Esophagus squamous epithelium (tissue), 5 donors: ENCODE measurements around the gene PINK1. TPM values are rescaled to one million over a fixed set of nuclear protein-coding genes. Genes with fewer than 3 reads are reported as not detected.

ENCODE experiments used
- DNase-seq: peaks from one replicate; lab custom pipeline; 2025; lab: John Stamatoyannopoulos, UW
- H3K27ac ChIP-seq, 4 donors: fragments of 200-600 bp; sonication (generic); one replicate each; pipeline ENCODE4 v1.5.1; 2016 to 2019; ENCODE audit warnings: mild to moderate bottlenecking in 1 of 4
- H3K27me3 ChIP-seq, 4 donors: fragments of 200-600 bp; sonication (generic); 1 replicate in 3 of 4; 2 replicates in 1 of 4; pipeline versions ENCODE4 v1.5.1 to v1.6.0; 2017 to 2021; ENCODE audit warnings: antibody characterized with exemption in 1 of 4
- H3K36me3 ChIP-seq, 3 donors: fragments of 200-600 bp; sonication (generic); one replicate each; pipeline ENCODE4 v1.5.1; 2016 to 2019
- H3K4me1 ChIP-seq, 3 donors: fragments of 200-600 bp; sonication (generic); one replicate each; pipeline ENCODE4 v1.5.1; 2017 to 2019
- H3K4me3 ChIP-seq, 4 donors: fragments of 200-600 bp; sonication (generic); 1 replicate in 3 of 4; 2 replicates in 1 of 4; pipeline ENCODE4 v1.5.1; 2016 to 2019; ENCODE audit warnings: mild to moderate bottlenecking in 2 of 4, moderate library complexity in 1 of 4
- H3K9me3 ChIP-seq, 3 donors: fragments of 200-600 bp; sonication (generic); one replicate each; pipeline ENCODE4 v1.5.1; 2016 to 2019
- POLR2A ChIP-seq, 4 donors: fragments of 450-650 bp; IDR thresholded peaks; one replicate each; pipeline ENCODE4 v1.6.1; 2017; ENCODE audit warnings: antibody characterized with exemption in 4 of 4, mild to moderate bottlenecking in 4 of 4, moderate library complexity in 3 of 4
- WGBS, 2 donors: methylation state at CpG; one replicate each; pipeline ENCODE4 v1.1.5; 2018; 5-methylcytosine and 5-hydroxymethylcytosine counted together
- intact Hi-C: fragments of 100-400 bp; cut with DNase I; formaldehyde crosslinking; loops from one replicate; pipeline ENCODE4 v1.15.0; 2022
- total RNA-seq, 4 donors: library from RNA; depleted of rRNA; stranded (reverse); fragments of >200 nt; gene quantifications; one replicate each; pipeline ENCODE4 v1.1.0, GENCODE V29; 2016
- TF ChIP-seq, protein P1 (sequence below), 6 experiments: fragments of 450-650 bp in 4 of 6; fragments of 200-600 bp in 2 of 6; sonication (generic) in 2 of 6; IDR thresholded peaks; one replicate each; pipeline ENCODE4 v1.5.1; 2016 to 2019; ENCODE audit warnings: antibody characterized with exemption in 6 of 6, mild to moderate bottlenecking in 4 of 6, moderate library complexity in 4 of 6
- donor health status: DM: yes; HTN: yes; CAD: no.

Gene PINK1
- total RNA-seq, 4 donors from 2014 or later: 55.0 to 110 (median 77.1) TPM

DNA sequence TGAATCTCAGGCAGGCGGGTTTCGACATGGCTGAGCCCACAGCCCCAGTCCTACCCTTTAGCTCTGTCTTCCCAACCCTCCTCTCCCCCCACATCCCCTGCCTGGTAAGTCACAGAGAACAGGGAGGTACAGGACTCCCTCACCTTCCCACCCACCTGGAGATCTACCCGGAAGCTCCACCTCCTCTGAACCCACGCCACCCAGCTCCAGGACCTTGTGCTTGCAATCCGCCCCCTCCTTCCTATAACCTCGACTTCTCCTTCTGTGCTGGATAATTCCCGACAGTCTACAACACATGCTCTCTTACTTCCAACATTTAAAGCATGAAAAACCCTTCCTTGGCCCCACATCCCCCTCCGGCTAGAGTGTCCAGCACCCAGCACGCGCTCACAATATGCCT is 62.3 kb downstream of the PINK1 start:
- intact Hi-C loops: loop anchor here (5.0 kb wide), 1 partner anchor 497 kb away; no protein-coding TSS in a partner anchor
- 76 to 78% methylated on average over 7 to 8 of the region's 10 CpGs for WGBS, 2 donors
- H3K9me3 ChIP-seq: no peaks in the 10 kb centered on the region

DNA sequence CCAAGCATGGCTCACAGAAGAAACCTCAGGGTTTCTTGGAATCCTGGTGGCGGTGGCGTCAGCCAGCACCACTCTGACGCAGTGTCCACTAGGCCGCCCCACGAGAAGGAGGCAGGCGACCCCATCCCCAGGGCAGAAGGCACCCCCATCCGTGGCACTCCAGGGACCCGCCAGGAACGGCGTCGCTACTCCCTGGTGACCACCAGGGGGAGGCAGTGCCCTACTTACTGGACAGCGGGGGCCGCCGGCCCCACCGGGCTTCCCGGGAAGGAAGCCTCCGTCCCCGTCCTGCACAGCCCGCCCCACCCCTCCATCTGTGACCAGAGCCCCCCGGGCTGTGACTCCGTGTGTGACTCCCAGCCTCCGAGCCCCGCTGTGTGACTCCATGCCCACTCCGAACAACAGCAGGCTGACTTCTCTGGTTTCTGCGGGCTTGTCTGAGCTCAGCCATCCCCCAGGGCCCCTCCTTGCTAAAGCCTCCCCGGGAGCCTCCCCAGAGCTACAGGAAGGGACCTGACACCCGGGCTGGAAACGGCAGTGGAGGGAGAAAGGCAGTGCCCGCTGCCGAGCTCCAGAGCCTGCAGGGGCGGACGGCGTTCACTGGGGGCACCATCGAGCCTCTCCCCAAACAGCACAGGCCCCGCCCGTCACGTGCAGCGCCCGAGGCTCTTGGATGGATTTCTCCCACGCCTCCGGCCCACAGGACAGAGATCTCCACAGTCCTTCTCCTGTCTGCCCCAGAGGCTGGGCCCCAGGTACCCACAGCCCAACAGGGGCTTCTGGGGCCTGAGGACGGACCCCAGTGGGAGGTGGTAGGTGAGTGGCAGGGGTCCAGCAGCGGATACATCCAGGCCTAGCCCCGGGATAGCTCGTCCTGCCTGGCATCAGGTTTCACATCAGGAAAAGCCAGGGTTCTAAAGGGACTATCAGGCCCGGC is 63.4 kb downstream of the PINK1 start:
- TF ChIP-seq, protein P1, sequence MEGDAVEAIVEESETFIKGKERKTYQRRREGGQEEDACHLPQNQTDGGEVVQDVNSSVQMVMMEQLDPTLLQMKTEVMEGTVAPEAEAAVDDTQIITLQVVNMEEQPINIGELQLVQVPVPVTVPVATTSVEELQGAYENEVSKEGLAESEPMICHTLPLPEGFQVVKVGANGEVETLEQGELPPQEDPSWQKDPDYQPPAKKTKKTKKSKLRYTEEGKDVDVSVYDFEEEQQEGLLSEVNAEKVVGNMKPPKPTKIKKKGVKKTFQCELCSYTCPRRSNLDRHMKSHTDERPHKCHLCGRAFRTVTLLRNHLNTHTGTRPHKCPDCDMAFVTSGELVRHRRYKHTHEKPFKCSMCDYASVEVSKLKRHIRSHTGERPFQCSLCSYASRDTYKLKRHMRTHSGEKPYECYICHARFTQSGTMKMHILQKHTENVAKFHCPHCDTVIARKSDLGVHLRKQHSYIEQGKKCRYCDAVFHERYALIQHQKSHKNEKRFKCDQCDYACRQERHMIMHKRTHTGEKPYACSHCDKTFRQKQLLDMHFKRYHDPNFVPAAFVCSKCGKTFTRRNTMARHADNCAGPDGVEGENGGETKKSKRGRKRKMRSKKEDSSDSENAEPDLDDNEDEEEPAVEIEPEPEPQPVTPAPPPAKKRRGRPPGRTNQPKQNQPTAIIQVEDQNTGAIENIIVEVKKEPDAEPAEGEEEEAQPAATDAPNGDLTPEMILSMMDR (IDR thresholded peaks at IDR 0.05): peak; percentile 79 to 90 (median 86)
- TF ChIP-seq POLR2A (IDR thresholded peaks at IDR 0.05): no peak
- 0 to 11% methylated on average over 4 to 15 of the region's 46 CpGs for WGBS, 2 donors
- peak; percentile 33 for DNase-seq
- no peaks in the 10 kb centered on the region for H3K9me3 ChIP-seq
- intact Hi-C loops: loop anchor here (5.0 kb wide), 1 partner anchor 496 kb away; no protein-coding TSS in a partner anchor
- H3K27ac ChIP-seq: peak overlapping the region; percentile 67 to 90 (median 82)
- peak overlapping the region; percentile 44 to 82 (median 60) for H3K4me3 ChIP-seq
- H3K4me1 ChIP-seq: peaks cover 4 to 18% (median 12%) of the 10 kb centered on the region in 3 donors
- no peaks in the 10 kb centered on the region for H3K36me3 ChIP-seq
- H3K27me3 ChIP-seq: no peaks in the 10 kb centered on the region

More for the DNA sequence above, 62.3 kb downstream of the PINK1 start:
- Histone ChIP-seq H3K27ac (no peak overlapping the region), H3K27me3 (no peaks in the 10 kb centered on the region), H3K36me3 (no peaks in the 10 kb centered on the region), H3K4me1 (peaks cover 4 to 18% (median 12%) of the 10 kb centered on the region in 3 donors), H3K4me3 (no peak overlapping the region)
- DNase-seq: no peak
- no peak for TF ChIP-seq POLR2A (IDR thresholded peaks at IDR 0.05)
- TF ChIP-seq, protein P1 (IDR thresholded peaks at IDR 0.05): no peak

DNA sequence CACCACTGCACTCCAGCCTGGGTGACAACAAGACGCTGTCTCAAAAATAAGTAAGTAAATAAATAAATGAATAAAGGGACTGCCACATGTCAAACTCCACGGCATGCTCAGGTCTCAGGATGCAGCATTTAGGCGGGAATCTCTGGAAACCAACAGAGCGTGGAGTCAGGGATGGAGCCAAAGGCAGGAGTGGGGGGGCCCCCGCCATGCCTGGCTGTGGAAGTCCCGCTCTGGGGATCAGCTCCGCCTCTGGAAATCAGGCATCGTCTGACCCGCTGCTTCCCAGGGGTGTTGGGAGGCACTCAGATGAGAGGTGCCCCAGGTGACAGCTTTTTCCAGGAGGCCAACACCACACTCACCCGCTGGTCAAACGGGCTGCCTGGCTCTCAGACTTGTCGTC is 64.3 kb downstream of the PINK1 start:
- Histone ChIP-seq H3K27ac (no peak overlapping the region), H3K4me3 (no peak overlapping the region), H3K9me3 (no peaks in the 10 kb centered on the region), H3K4me1 (peaks cover 4 to 18% (median 12%) of the 10 kb centered on the region in 3 donors), H3K27me3 (no peaks in the 10 kb centered on the region), H3K36me3 (no peaks in the 10 kb centered on the region)
- 78 to 84% methylated on average over 9 to 11 of the region's 12 CpGs for WGBS, 2 donors
- TF ChIP-seq POLR2A (IDR thresholded peaks at IDR 0.05): no peak
- TF ChIP-seq, protein P1 (IDR thresholded peaks at IDR 0.05): no peak
- no peak for DNase-seq
- intact Hi-C loops: loop anchor here (5.0 kb wide), 1 partner anchor 495 kb away; no protein-coding TSS in a partner anchor

DNA sequence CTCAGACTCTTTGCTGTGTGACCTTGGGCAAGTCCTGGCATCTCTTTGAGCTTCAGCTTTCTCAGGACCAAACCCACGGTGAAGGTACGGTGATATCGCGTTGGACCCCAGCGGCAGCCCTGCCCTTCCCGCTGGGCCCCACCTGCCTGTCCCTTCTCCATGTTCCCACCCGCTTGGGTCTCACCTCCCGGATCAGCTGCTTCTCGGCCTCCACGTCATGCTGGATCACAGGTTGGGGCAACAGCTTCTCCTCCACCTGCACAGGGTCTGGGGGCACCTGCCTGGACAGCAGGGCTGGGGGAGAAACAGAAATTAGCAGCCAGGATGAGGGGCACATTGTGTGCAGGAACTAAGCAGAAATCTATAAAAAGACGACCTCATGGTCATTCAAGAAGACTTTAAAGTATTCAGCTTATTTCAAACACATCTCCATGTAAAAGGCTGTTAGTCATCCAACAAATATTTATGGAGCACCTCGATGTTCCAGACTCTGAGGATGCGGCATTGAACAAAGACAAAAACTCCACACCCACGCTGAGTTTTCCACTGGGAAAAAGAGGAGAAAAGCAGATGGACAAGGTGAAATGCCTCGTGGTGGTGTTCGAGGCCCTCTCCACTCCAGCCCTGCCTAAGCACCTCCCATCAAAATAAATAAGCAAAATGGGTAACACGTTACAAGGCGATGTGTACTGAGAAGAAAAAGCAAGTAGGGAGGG is 65.1 kb downstream of the PINK1 start:
- Histone ChIP-seq H3K27me3 (no peaks in the 10 kb centered on the region), H3K4me3 (no peak overlapping the region), H3K9me3 (no peaks in the 10 kb centered on the region), H3K36me3 (no peaks in the 10 kb centered on the region), H3K4me1 (peaks cover 4 to 18% (median 12%) of the 10 kb centered on the region in 3 donors), H3K27ac (no peak overlapping the region)
- no peak for TF ChIP-seq POLR2A (IDR thresholded peaks at IDR 0.05)
- TF ChIP-seq, protein P1 (IDR thresholded peaks at IDR 0.05): no peak
- intact Hi-C loops: loop anchor here (5.0 kb wide), 1 partner anchor 494 kb away; no protein-coding TSS in a partner anchor
- DNase-seq: no peak
- 58 to 81% methylated on average over 8 to 17 of the region's 18 CpGs for WGBS, 2 donors
